ENCODE data around the gene ADCY6.

GRCh38 chr12:48831257-48831656 is 42.4 kb upstream of the ADCY6 start:
- TF ChIP-seq CTCF (conservative IDR thresholded peaks at IDR 0.05) (no peak), EZH2 (IDR thresholded peaks at IDR 0.05; ENCODE audit: low read depth) (no peak)
